ENCODE measurements around the gene CFAP69.

- no peak for TF ChIP-seq POLR2A (IDR thresholded peaks at IDR 0.05; ENCODE audit: extremely low read depth, insufficient read length)
- TF ChIP-seq, protein P1, sequence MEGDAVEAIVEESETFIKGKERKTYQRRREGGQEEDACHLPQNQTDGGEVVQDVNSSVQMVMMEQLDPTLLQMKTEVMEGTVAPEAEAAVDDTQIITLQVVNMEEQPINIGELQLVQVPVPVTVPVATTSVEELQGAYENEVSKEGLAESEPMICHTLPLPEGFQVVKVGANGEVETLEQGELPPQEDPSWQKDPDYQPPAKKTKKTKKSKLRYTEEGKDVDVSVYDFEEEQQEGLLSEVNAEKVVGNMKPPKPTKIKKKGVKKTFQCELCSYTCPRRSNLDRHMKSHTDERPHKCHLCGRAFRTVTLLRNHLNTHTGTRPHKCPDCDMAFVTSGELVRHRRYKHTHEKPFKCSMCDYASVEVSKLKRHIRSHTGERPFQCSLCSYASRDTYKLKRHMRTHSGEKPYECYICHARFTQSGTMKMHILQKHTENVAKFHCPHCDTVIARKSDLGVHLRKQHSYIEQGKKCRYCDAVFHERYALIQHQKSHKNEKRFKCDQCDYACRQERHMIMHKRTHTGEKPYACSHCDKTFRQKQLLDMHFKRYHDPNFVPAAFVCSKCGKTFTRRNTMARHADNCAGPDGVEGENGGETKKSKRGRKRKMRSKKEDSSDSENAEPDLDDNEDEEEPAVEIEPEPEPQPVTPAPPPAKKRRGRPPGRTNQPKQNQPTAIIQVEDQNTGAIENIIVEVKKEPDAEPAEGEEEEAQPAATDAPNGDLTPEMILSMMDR (IDR thresholded peaks at IDR 0.05; ENCODE audit: low read depth, low read length): no peak
- TF ChIP-seq, protein P2, sequence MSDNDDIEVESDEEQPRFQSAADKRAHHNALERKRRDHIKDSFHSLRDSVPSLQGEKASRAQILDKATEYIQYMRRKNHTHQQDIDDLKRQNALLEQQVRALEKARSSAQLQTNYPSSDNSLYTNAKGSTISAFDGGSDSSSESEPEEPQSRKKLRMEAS (IDR thresholded peaks at IDR 0.05; ENCODE audit: low read depth, low read length): no peak
These were observed 32.9 kb upstream of the CFAP69 start for GRCh38 chr7:90212149-90212495.
